ENCODE data around the gene GALNTL6.

DNA sequence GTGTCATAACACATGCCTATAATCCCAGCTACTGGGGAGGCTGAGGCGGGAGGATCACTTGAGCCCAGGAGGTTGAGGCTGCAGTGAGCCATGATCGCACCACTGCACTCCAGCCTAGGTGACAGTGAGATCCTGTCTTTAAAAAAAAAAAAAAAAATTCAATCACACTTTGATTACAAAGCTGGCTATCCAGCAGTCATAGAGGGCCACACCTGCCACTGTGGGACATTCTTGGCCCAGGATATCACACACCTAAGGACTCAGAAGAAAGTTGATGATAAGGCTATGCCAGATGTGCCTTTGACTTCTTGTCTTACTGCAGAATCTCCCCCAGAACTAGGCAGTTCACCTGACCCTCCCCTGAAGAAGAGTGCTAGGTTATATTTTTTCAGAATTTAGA, 1232.9 kb downstream of the GALNTL6 start:
- TF ChIP-seq, protein P1, sequence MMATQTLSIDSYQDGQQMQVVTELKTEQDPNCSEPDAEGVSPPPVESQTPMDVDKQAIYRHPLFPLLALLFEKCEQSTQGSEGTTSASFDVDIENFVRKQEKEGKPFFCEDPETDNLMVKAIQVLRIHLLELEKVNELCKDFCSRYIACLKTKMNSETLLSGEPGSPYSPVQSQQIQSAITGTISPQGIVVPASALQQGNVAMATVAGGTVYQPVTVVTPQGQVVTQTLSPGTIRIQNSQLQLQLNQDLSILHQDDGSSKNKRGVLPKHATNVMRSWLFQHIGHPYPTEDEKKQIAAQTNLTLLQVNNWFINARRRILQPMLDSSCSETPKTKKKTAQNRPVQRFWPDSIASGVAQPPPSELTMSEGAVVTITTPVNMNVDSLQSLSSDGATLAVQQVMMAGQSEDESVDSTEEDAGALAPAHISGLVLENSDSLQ (IDR thresholded peaks at IDR 0.05) = no peak
- no peak for TF ChIP-seq ELF4 (IDR thresholded peaks at IDR 0.05)
